Fibroblast of lung (primary cell): ENCODE data around the gene GNAO1. TPM values are rescaled to one million over a fixed set of nuclear protein-coding genes. Genes with fewer than 3 reads are reported as not detected.

ENCODE experiments used
- DNase-seq, 2 donors: peaks; one replicate each; pipeline versions ENCODE4 v3.0.0 to v3.0.0-alpha.2; 2010; ENCODE audit warnings: low read depth in 2 of 2
- H2AFZ ChIP-seq: 2 replicates; pipeline ENCODE4 v1.5.1; 2012; ENCODE audit warnings: low read length, control low read depth, inconsistent platforms
- H3K27ac ChIP-seq: 2 replicates; pipeline ENCODE4 v1.5.1; 2011; ENCODE audit warnings: low read length, control low read depth; ENCODE audit not compliant: insufficient read depth
- H3K27me3 ChIP-seq: 2 replicates; pipeline ENCODE4 v1.5.1; 2011; ENCODE audit warnings: mild to moderate bottlenecking, low read length; ENCODE audit not compliant: control insufficient read depth, insufficient read depth
- H3K36me3 ChIP-seq: 2 replicates; pipeline ENCODE4 v1.5.1; 2011; ENCODE audit warnings: low read length; ENCODE audit not compliant: control insufficient read depth, insufficient read depth
- H3K4me1 ChIP-seq: 2 replicates; pipeline ENCODE4 v1.5.1; 2011; ENCODE audit warnings: low read length; ENCODE audit not compliant: control insufficient read depth, insufficient read depth; ENCODE audit errors: extremely low read depth
- H3K4me2 ChIP-seq: 2 replicates; pipeline ENCODE4 v1.5.1; 2011; ENCODE audit warnings: low read length, control low read depth; ENCODE audit not compliant: insufficient read depth; ENCODE audit errors: extremely low read depth
- H3K4me3 ChIP-seq, 4 experiments: fragments of 200-600 bp in 1 of 4; sonication (generic) in 1 of 4; replicated peaks in 1 of 4; 2 replicates each; pipeline ENCODE4 v1.5.1; 2011 to 2016; ENCODE audit warnings: low read length in 4 of 4, low read depth in 3 of 4, mild to moderate bottlenecking in 3 of 4, control low read depth in 2 of 4, inconsistent platforms in 1 of 4, mixed read lengths in 1 of 4; ENCODE audit not compliant: insufficient read depth in 1 of 4; ENCODE audit errors: control extremely low read depth in 1 of 4
- H3K79me2 ChIP-seq: 2 replicates; pipeline ENCODE4 v1.5.1; 2012; ENCODE audit warnings: mild to moderate bottlenecking, low read length, inconsistent platforms; ENCODE audit not compliant: control insufficient read depth, insufficient read depth
- H3K9ac ChIP-seq: 2 replicates; pipeline ENCODE4 v1.5.1; 2011; ENCODE audit warnings: mild to moderate bottlenecking, low read length, control low read depth; ENCODE audit not compliant: insufficient read depth
- H3K9me3 ChIP-seq: 2 replicates; pipeline ENCODE4 v1.5.1; 2012; ENCODE audit warnings: low read depth, low read length; ENCODE audit not compliant: control insufficient read depth, insufficient read depth
- H4K20me1 ChIP-seq: 2 replicates; pipeline ENCODE4 v1.5.1; 2011; ENCODE audit warnings: low read length; ENCODE audit not compliant: control insufficient read depth, insufficient read depth; ENCODE audit errors: extremely low read depth
- CTCF ChIP-seq, 2 donors: IDR thresholded peaks in 1 of 2; conservative IDR thresholded peaks in 1 of 2; 1 replicate in 1 of 2; 2 replicates in 1 of 2; pipeline ENCODE4 v1.5.1; 2011 to 2012; ENCODE audit warnings: low read length in 2 of 2, control low read depth in 1 of 2, inconsistent platforms in 1 of 2, low read depth in 1 of 2, mild to moderate bottlenecking in 1 of 2
- EZH2 ChIP-seq: IDR thresholded peaks from 2 replicates; pipeline ENCODE4 v1.5.1; 2012; ENCODE audit warnings: low read length, control low read depth, mild to moderate bottlenecking; ENCODE audit errors: missing control alignments
- polyA plus RNA-seq, 2 donors: library from polyadenylated mRNA; depleted of rRNA in 1 of 2; stranded (reverse) in 1 of 2; unstranded in 1 of 2; fragments of >200 nt; gene quantifications; 2 replicates each; pipeline ENCODE4 v1.2.1, GENCODE V29; 2011 to 2012; ENCODE audit warnings: missing spikeins in 1 of 2
- total RNA-seq: library from RNA; depleted of rRNA; stranded (reverse); fragments of >200 nt; gene quantifications from 2 replicates; pipeline ENCODE4 v1.2.1, GENCODE V29; 2014

The GNAO1 gene
- total and polyA plus RNA-seq, 2 donors (not counting 1 experiment from before 2014, with no cell fraction given): 0.14 to 0.17 TPM

- Histone ChIP-seq H4K20me1 (no peaks in the 10 kb centered on the region), H3K4me1 (peaks cover 2% of the 10 kb centered on the region), H3K27me3 (no peaks in the 10 kb centered on the region), H3K27ac (no peak overlapping the region), H3K4me3 (no peak overlapping the region), H3K4me2 (no peak overlapping the region), H3K79me2 (no peaks in the 10 kb centered on the region), H3K9me3 (no peaks in the 10 kb centered on the region), H3K36me3 (no peaks in the 10 kb centered on the region), H3K9ac (no peak overlapping the region), H2AFZ (no peak overlapping the region)
- DNase-seq: no peak
- TF ChIP-seq CTCF (conservative IDR thresholded peaks at IDR 0.05 in 1 of 2, IDR thresholded peaks at IDR 0.05 in 1 of 2; ENCODE audit: low read depth in 1 of 2, low read length in 2 of 2): no peak
- TF ChIP-seq EZH2: no peak
Observed at GRCh38 chr16:56336071-56336688, 144.9 kb downstream of the GNAO1 start.

- Histone ChIP-seq H3K9me3 (no peaks in the 10 kb centered on the region), H3K27ac (no peak overlapping the region), H3K36me3 (no peaks in the 10 kb centered on the region), H2AFZ (no peak overlapping the region), H3K4me3 (no peak overlapping the region), H3K4me2 (no peak overlapping the region), H3K27me3 (no peaks in the 10 kb centered on the region), H3K4me1 (peaks cover 2% of the 10 kb centered on the region), H4K20me1 (no peaks in the 10 kb centered on the region), H3K9ac (no peak overlapping the region), H3K79me2 (no peaks in the 10 kb centered on the region)
- no peak for DNase-seq
- TF ChIP-seq EZH2 (no peak), CTCF (conservative IDR thresholded peaks at IDR 0.05 in 1 of 2, IDR thresholded peaks at IDR 0.05 in 1 of 2; ENCODE audit: low read depth in 1 of 2, low read length in 2 of 2) (no peak)
Observed at GRCh38 chr16:56336711-56337110, 145.4 kb downstream of the GNAO1 start.

GRCh38 chr16:56337131-56337857 lies 146.0 kb downstream of the GNAO1 start:
- Histone ChIP-seq H3K9ac (no peak overlapping the region), H4K20me1 (no peaks in the 10 kb centered on the region), H3K27me3 (no peaks in the 10 kb centered on the region), H3K79me2 (no peaks in the 10 kb centered on the region), H3K9me3 (no peaks in the 10 kb centered on the region), H3K4me1 (peaks cover 2% of the 10 kb centered on the region), H3K4me2 (no peak overlapping the region), H3K4me3 (no peak overlapping the region), H3K27ac (no peak overlapping the region), H2AFZ (no peak overlapping the region), H3K36me3 (no peaks in the 10 kb centered on the region)
- TF ChIP-seq EZH2: no peak
- no peak for TF ChIP-seq CTCF (conservative IDR thresholded peaks at IDR 0.05 in 1 of 2, IDR thresholded peaks at IDR 0.05 in 1 of 2; ENCODE audit: low read depth in 1 of 2, low read length in 2 of 2)
- DNase-seq: no peak
